ENCODE data around the gene NCBP3.

DNA sequence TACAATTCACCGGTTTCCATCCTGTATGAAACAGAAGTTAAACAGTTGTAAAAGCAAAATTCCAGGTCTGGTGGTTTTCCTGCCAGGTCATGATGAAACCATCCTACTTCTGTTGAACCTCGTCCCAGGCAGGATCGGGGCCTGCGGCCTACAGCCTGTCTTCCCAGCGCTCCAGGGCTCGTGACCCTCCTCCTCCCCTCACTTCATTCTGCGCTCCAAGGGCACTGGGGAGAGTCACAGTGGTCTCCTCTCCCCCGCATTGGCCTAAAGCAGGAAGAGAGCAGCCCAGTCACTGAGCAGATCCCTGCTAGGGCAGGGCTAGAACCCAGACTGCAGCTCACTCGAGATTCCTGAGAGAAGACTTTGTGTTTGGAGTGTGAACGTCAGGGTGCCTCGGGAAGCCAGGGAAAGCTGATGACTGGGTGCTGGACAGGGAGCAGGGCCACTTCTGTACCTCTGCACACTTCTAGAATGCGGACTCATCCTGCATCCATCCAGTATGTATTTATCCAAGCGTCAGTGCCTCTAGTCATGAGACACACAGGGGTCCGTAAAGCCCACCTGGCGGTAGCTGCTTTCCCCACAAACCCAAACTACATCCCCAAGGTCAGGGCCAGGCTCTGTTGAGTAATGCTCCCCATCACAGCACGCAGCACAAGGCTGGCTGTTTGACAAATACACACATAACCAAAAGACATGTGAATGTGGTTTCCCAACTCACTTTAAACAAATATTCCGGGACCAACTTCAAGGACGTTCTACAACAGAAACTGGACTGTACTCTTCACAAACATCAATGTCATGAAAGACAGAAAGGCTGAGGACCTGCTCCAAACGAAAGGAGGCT is 43.4 kb downstream of the NCBP3 start:
- TF ChIP-seq, protein P1, sequence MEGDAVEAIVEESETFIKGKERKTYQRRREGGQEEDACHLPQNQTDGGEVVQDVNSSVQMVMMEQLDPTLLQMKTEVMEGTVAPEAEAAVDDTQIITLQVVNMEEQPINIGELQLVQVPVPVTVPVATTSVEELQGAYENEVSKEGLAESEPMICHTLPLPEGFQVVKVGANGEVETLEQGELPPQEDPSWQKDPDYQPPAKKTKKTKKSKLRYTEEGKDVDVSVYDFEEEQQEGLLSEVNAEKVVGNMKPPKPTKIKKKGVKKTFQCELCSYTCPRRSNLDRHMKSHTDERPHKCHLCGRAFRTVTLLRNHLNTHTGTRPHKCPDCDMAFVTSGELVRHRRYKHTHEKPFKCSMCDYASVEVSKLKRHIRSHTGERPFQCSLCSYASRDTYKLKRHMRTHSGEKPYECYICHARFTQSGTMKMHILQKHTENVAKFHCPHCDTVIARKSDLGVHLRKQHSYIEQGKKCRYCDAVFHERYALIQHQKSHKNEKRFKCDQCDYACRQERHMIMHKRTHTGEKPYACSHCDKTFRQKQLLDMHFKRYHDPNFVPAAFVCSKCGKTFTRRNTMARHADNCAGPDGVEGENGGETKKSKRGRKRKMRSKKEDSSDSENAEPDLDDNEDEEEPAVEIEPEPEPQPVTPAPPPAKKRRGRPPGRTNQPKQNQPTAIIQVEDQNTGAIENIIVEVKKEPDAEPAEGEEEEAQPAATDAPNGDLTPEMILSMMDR (IDR thresholded peaks at IDR 0.05) = no peak
- TF ChIP-seq EP300 (IDR thresholded peaks at IDR 0.05) = peak; percentile 58
